Central memory CD8-positive, alpha-beta T cell (primary cell): Measurements from ENCODE around the gene PCDHGA9.

Source experiments
- ATAC-seq: fragments of 150-1000 bp; cut with Tn5 transposase; replicated peaks from 2 replicates; pipeline ENCODE4 v1.10.0; 2022; ENCODE audit warnings: mild to moderate bottlenecking, moderate FRiP score, moderate number of reproducible peaks; ENCODE audit not compliant: poor library complexity, severe bottlenecking; ENCODE audit errors: extremely low read depth
- DNase-seq, 2 donors: peaks; one replicate each; pipeline ENCODE4 v3.0.0; 2021; ENCODE audit warnings: low spot score in 2 of 2
- H3K27ac Mint-ChIP-seq: one replicate; pipeline ENCODE4 v1.8.0; 2022; ENCODE audit warnings: low read depth, mild to moderate bottlenecking, moderate library complexity, mixed read lengths
- H3K27me3 Mint-ChIP-seq: one replicate; pipeline ENCODE4 v1.8.0; 2022; ENCODE audit warnings: mixed read lengths
- H3K36me3 Mint-ChIP-seq: one replicate; pipeline ENCODE4 v1.8.0; 2022; ENCODE audit warnings: mild to moderate bottlenecking, moderate library complexity, mixed read lengths; ENCODE audit not compliant: insufficient read depth
- H3K4me1 Mint-ChIP-seq: one replicate; pipeline ENCODE4 v1.8.0; 2022; ENCODE audit warnings: mixed read lengths
- H3K4me3 Mint-ChIP-seq: one replicate; pipeline ENCODE4 v1.8.0; 2022; ENCODE audit warnings: mild to moderate bottlenecking, moderate library complexity, mixed read lengths
- H3K9me3 Mint-ChIP-seq: one replicate; pipeline ENCODE4 v1.8.0; 2022; ENCODE audit warnings: mixed read lengths

The PCDHGA9 gene

DNA sequence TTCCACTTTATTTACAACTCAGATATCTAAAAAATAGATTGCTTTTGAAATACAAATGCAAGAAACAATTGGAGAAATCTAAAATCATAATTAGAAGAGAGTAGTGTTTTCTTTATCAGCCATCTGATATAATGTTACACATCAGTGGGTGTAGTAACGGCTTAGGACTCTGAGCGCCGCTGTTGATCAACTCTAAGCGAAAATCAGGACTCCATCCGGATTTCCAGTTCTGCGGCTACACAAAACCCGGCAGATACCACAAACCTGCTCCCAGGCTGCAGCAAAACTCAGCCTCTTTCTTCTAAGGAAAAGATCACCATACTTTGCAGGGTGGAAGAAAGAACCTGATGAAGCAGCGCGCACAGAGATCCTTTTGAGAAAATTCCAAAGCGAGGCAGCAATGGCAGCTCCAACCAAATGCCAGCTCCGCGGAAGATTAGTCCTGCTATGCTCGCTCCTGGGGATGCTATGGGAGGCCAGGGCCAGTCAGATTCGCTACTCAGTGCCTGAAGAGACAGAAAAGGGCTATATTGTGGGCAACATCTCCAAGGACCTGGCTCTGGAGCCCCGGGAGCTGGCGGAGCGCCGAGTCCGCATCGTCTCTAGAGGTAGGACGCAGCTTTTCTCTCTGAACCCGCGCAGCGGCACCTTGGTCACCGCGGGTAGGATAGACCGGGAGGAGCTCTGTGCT is at the start of gene PCDHGA9:
PCDHGA9 (plus strand) TSS at position 226 of the 691 bp plus-strand sequence; CDS start at position 401, 175 bp downstream.
- H3K27ac Mint-ChIP-seq = no peak within 1 kb of the TSS
- peaks cover 6% of the 10 kb centered on the region for H3K9me3 Mint-ChIP-seq
- peaks cover 3% of the 10 kb centered on the region for H3K36me3 Mint-ChIP-seq
- DNase-seq (no peak), ATAC-seq (no peak)
- H3K4me1 Mint-ChIP-seq = no peaks in the 10 kb centered on the region
- H3K27me3 Mint-ChIP-seq = peaks cover 68% of the 10 kb centered on the region
- H3K4me3 Mint-ChIP-seq = peak within 1 kb of the TSS; percentile 40

DNA sequence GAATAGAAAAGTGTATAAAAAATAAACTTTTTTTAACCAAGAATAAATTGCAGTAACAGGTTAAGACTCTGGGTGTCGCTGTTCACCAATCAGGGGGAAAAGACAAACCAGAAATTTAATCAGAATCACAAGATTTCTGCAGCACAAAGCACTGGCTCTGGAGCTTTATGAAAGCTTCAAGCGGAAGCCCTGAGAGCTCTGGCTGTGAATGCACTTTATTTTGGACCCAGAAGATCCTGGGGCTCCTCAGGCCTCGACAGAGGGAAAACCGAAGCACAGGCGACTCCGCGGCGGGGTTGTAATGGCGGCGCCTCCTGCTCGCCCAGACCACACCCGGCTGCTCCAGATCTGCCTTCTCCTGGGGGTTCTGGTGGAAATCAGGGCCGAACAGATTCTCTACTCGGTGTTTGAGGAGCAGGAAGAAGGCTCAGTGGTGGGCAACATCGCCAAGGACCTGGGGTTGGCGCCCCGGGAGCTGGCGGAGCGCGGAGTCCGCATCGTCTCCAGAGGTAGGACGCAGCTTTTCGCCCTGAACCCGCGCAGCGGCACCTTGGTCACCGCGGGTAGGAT is 47.6 kb upstream of the PCDHGA9 start, which contains the start of gene PCDHGA4:
PCDHGA4 (plus strand) TSS at position 122 of the 570 bp plus-strand sequence; CDS start at position 209, 87 bp downstream.
- no peaks in the 10 kb centered on the region for H3K36me3 Mint-ChIP-seq
- H3K4me3 Mint-ChIP-seq = peak within 1 kb of the TSS; percentile 34
- H3K9me3 Mint-ChIP-seq = peaks cover 9% of the 10 kb centered on the region
- DNase-seq (no peak), ATAC-seq (no peak)
- no peak within 1 kb of the TSS for H3K27ac Mint-ChIP-seq
- H3K27me3 Mint-ChIP-seq = peaks cover 81% of the 10 kb centered on the region
- peaks cover 5% of the 10 kb centered on the region for H3K4me1 Mint-ChIP-seq

DNA sequence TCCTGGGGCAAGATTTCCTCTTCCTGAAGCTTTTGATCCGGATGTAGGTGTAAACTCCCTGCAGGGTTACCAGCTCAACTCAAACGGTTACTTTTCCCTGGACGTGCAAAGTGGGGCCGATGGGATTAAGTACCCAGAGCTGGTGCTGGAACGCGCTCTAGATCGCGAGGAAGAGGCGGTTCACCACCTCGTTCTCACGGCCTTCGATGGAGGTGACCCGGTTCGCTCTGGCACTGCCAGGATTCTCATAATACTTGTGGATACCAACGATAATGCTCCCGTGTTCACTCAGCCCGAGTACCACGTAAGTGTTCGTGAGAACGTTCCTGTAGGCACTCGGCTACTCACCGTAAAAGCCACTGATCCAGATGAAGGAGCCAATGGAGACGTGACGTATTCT is 46.9 kb upstream of the PCDHGA9 start:
- no peak overlapping the region for H3K4me3 Mint-ChIP-seq
- H3K27ac Mint-ChIP-seq = no peak overlapping the region
- peaks cover 6% of the 10 kb centered on the region for H3K4me1 Mint-ChIP-seq
- peaks cover 78% of the 10 kb centered on the region for H3K27me3 Mint-ChIP-seq
- peaks cover under 1% of the 10 kb centered on the region for H3K36me3 Mint-ChIP-seq
- DNase-seq = no peak
- ATAC-seq = no peak
- peaks cover 6% of the 10 kb centered on the region for H3K9me3 Mint-ChIP-seq

DNA sequence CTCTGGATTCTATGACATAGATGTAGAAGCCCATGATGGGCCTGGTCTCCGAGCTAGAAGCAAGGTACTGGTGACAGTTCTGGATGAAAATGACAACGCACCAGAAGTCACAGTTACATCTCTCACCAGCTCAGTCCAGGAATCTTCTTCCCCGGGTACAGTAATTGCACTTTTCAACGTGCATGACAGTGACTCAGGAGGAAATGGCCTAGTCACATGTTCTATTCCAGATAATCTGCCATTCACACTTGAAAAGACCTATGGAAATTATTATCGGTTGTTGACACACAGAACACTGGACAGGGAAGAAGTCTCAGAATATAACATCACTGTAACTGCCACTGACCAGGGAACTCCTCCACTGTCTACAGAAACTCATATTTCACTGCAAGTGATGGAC is 46.4 kb upstream of the PCDHGA9 start:
- DNase-seq (no peak), ATAC-seq (no peak)
- H3K9me3 Mint-ChIP-seq = peaks cover 6% of the 10 kb centered on the region
- H3K4me3 Mint-ChIP-seq = no peak overlapping the region
- no peak overlapping the region for H3K27ac Mint-ChIP-seq
- peaks cover 3% of the 10 kb centered on the region for H3K36me3 Mint-ChIP-seq
- H3K27me3 Mint-ChIP-seq = peaks cover 78% of the 10 kb centered on the region
- H3K4me1 Mint-ChIP-seq = peaks cover 6% of the 10 kb centered on the region

DNA sequence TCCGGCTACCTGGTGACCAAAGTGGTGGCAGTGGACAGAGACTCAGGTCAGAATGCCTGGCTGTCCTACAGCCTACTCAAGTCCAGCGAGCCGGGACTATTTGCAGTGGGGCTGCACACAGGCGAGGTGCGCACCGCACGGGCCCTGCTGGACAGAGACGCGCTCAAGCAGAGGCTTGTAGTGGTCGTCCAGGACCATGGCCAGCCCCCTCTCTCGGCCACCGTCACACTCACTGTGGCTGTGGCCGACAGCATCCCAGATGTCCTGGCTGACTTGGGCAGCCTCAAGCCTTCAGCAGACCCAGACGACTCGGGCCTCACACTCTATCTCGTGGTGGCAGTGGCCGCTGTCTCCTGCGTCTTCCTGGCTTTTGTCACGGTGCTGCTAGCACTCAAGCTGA is 45.6 kb upstream of the PCDHGA9 start:
- H3K27me3 Mint-ChIP-seq = peaks cover 84% of the 10 kb centered on the region
- peaks cover 6% of the 10 kb centered on the region for H3K9me3 Mint-ChIP-seq
- no peak overlapping the region for H3K4me3 Mint-ChIP-seq
- ATAC-seq = no peak
- peaks cover 6% of the 10 kb centered on the region for H3K4me1 Mint-ChIP-seq
- H3K27ac Mint-ChIP-seq = no peak overlapping the region
- peaks cover 5% of the 10 kb centered on the region for H3K36me3 Mint-ChIP-seq
- DNase-seq = no peak

DNA sequence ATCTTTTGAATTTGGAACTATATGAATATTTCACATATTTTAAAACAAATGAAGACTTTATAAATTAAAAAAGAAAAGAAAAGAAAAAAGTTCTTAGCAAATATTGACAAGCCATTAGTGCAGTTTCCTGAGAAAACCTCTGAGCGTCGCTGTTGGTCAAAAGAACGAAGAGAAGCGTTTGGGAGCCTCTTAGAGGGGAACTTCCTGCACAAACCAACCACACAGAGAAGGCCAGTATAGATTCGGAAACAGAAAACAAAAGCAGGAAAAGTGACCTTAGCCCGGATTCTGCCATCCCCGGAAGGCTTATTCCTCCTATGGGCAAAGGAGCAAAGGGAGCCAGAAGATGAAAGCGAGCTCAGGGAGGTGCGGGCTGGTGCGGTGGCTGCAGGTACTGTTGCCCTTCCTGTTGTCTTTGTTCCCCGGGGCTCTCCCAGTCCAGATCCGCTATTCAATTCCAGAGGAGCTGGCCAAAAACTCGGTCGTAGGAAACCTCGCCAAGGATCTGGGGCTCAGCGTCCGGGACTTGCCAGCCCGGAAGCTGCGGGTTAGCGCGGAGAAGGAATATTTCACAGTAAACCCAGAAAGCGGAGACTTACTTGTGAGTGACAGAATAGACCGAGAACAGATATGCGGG is 42.7 kb upstream of the PCDHGA9 start, which contains the start of gene PCDHGB2:
PCDHGB2 (plus strand) TSS at position 205 of the 637 bp plus-strand sequence; CDS start at position 347, 142 bp downstream.
- ATAC-seq (no peak), DNase-seq (no peak)
- peaks cover 6% of the 10 kb centered on the region for H3K4me1 Mint-ChIP-seq
- peak within 1 kb of the TSS; percentile 79 for H3K4me3 Mint-ChIP-seq
- peaks cover 8% of the 10 kb centered on the region for H3K36me3 Mint-ChIP-seq
- peaks cover 14% of the 10 kb centered on the region for H3K9me3 Mint-ChIP-seq
- H3K27ac Mint-ChIP-seq = peak within 1 kb of the TSS; percentile 87
- H3K27me3 Mint-ChIP-seq = peaks cover 85% of the 10 kb centered on the region

DNA sequence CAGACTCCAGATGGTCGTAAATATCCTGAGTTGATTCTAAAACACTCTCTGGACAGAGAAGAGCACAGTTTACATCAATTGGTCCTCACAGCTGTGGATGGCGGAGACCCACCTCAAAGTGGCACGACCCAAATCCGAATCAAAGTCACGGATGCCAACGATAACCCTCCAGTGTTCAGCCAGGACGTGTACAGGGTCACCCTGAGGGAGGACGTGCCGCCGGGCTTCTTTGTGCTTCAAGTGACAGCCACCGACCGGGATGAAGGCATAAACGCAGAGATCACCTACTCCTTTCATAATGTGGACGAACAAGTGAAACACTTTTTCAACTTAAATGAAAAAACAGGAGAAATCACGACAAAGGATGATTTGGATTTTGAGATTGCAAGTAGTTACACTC is 41.9 kb upstream of the PCDHGA9 start:
- no peak overlapping the region for H3K27ac Mint-ChIP-seq
- H3K4me1 Mint-ChIP-seq = peaks cover 6% of the 10 kb centered on the region
- peaks cover 18% of the 10 kb centered on the region for H3K9me3 Mint-ChIP-seq
- DNase-seq (no peak), ATAC-seq (no peak)
- peak overlapping the region; percentile 79 for H3K4me3 Mint-ChIP-seq
- H3K36me3 Mint-ChIP-seq = peaks cover 12% of the 10 kb centered on the region
- peaks cover 87% of the 10 kb centered on the region for H3K27me3 Mint-ChIP-seq

DNA sequence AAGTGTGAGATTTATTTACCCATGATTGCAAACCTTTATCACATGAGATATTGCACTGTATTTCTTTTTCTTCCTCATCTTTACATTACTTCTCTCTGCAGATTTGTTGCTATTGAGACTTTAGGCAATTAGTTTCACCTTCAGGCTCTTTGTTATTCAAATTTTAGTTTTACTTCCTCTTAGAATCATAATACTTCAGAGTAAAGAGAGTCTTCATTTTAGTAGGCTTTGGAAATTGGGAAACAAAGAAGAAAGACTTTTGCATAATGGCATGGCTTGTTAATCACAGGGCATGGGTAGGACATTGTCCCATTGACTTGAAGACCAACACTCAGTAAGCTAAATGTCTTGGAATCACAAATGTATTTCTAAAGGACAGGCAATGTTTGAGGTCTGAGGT is 39.9 kb upstream of the PCDHGA9 start:
- peaks cover 6% of the 10 kb centered on the region for H3K4me1 Mint-ChIP-seq
- H3K4me3 Mint-ChIP-seq = no peak overlapping the region
- peaks cover 20% of the 10 kb centered on the region for H3K9me3 Mint-ChIP-seq
- no peak for DNase-seq
- peaks cover 90% of the 10 kb centered on the region for H3K27me3 Mint-ChIP-seq
- no peak for ATAC-seq
- peaks cover 14% of the 10 kb centered on the region for H3K36me3 Mint-ChIP-seq
- H3K27ac Mint-ChIP-seq = no peak overlapping the region

DNA sequence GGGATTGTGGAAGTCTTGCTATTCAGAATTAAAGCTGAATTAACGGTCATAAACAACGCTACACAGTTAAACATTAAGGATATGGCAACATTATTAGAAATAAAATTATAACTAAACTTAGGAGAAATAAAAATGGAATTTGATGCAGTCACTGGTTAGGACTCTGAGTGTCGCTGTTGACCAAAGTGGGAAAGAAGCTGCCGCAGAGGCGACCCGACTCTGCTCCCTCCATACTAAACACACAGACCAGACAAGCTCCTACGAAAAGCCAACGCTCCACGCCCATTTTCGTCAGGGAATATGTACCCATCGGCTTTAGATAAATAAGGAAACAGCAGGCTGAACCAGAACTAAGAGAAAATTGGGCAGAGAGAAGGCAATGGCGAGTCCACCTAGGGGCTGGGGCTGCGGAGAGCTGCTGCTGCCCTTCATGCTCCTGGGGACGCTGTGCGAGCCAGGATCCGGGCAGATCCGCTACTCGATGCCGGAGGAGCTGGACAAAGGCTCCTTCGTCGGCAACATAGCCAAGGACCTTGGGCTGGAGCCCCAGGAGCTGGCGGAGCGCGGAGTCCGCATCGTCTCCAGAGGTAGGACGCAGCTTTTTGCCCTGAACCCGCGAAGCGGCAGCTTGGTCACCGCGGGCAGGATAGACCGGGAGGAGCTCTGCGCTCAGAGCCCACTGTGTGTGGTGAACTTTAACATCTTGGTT is 38.5 kb upstream of the PCDHGA9 start, which contains the start of gene PCDHGA5:
PCDHGA5 (plus strand) TSS at position 211 of the 709 bp plus-strand sequence; CDS start at position 380, 169 bp downstream.
- no peak for DNase-seq
- peaks cover 86% of the 10 kb centered on the region for H3K27me3 Mint-ChIP-seq
- H3K4me3 Mint-ChIP-seq = no peak within 1 kb of the TSS
- ATAC-seq = no peak
- peaks cover 14% of the 10 kb centered on the region for H3K36me3 Mint-ChIP-seq
- no peak within 1 kb of the TSS for H3K27ac Mint-ChIP-seq
- peaks cover 20% of the 10 kb centered on the region for H3K9me3 Mint-ChIP-seq
- H3K4me1 Mint-ChIP-seq = peaks cover 6% of the 10 kb centered on the region

DNA sequence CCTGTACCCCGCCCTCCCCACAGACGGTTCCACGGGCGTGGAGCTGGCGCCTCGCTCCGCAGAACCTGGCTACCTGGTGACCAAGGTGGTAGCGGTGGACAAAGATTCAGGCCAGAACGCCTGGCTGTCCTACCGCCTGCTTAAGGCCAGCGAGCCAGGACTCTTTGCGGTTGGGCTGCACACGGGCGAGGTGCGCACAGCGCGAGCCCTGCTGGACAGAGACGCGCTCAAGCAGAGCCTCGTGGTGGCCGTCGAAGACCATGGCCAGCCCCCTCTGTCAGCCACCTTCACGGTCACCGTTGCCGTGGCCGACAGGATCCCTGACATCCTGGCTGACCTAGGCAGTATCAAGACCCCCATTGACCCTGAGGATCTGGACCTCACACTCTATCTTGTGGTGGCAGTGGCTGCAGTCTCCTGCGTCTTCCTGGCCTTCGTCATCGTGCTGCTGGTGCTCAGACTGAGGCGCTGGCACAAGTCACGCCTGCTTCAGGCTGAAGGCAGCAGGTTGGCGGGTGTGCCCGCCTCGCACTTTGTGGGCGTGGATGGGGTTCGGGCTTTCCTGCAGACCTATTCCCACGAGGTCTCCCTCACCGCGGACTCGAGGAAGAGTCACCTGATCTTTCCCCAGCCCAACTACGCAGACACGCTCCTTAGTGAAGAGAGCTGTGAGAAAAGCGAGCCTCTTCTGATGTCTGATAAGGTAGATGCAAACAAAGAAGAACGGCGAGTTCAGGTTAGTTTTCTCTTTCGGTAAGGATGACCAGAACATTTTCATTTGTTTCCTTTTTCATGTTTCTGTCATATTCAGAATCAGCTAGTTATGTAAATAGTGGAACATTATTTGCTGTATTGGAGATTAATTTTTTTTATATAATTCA is 36.3 kb upstream of the PCDHGA9 start:
- Mint-ChIP-seq H3K27ac (peak overlapping the region; percentile 25), H3K9me3 (peaks cover 18% of the 10 kb centered on the region), H3K4me1 (peaks cover 8% of the 10 kb centered on the region), H3K4me3 (no peak overlapping the region), H3K27me3 (peaks cover 85% of the 10 kb centered on the region), H3K36me3 (peaks cover 11% of the 10 kb centered on the region)
- ATAC-seq = no peak
- DNase-seq = no peak

DNA sequence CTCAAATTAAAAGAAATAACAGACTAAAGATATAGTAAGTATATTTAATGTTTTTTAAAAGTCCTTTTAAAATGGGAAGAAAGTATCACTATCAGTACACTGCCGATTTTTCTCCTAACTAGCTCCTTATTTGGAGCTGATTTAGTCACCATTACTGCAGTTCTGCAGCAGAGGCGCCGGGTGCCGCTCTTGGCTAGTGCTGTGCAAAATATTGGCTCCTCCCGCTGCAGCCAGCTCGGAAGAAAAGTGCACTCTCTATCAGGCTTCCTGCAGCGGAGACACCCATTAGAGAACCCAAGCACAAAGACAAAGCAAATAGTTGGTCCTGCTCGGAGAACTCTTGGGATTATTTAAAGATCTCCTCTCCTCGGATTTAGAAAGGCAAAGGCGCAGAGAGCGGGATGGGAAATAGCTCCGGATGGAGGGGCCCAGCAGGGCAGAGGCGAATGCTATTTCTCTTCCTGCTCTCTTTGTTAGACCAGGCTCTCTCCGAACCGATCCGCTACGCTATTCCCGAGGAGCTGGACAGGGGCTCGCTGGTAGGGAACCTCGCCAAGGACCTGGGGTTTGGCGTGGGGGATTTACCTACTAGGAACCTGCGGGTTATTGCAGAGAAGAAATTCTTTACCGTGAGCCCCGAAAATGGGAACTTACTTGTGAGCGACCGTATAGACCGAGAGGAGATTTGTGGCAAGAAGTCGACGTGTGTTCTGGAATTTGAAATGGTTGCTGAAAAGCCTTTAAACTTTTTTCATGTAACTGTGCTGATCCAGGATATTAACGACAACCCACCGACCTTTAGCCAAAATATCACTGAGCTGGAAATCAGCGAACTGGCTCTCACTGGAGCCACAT is 32.4 kb upstream of the PCDHGA9 start, which contains the start of gene PCDHGB3:
PCDHGB3 (plus strand) TSS at position 249 of the 855 bp plus-strand sequence; CDS start at position 402, 153 bp downstream.
- ATAC-seq = peak; percentile 70

More for the DNA sequence above, 32.4 kb upstream of the PCDHGA9 start, which contains the start of gene PCDHGB3:
- Mint-ChIP-seq H3K4me1 (peaks cover 8% of the 10 kb centered on the region), H3K9me3 (peaks cover 12% of the 10 kb centered on the region), H3K36me3 (peaks cover 8% of the 10 kb centered on the region), H3K27ac (no peak within 1 kb of the TSS), H3K4me3 (peak within 1 kb of the TSS; percentile 79), H3K27me3 (peaks cover 64% of the 10 kb centered on the region)
- DNase-seq = no peak
